Epithelial cell of esophagus (primary cell): ENCODE results near the gene G6PC3.

Experiments used
- DNase-seq: peaks from one replicate; pipeline ENCODE4 v3.0.0; 2010; ENCODE audit warnings: low read depth
- H3K4me3 ChIP-seq: 2 replicates; pipeline ENCODE4 v1.5.1; 2011; ENCODE audit warnings: mild to moderate bottlenecking, low read length, control low read depth
- CTCF ChIP-seq: IDR thresholded peaks from 2 replicates; pipeline ENCODE4 v1.5.1; 2011; ENCODE audit warnings: low read depth, mild to moderate bottlenecking, low read length, control low read depth, inconsistent platforms; ENCODE audit not compliant: insufficient read depth; ENCODE audit errors: missing control alignments

Gene G6PC3

GRCh38 chr17:44120851-44121605 lies 50.5 kb downstream of the G6PC3 start:
- no peak for DNase-seq
- H3K4me3 ChIP-seq, result no peak overlapping the region
- no peak for TF ChIP-seq CTCF

DNA sequence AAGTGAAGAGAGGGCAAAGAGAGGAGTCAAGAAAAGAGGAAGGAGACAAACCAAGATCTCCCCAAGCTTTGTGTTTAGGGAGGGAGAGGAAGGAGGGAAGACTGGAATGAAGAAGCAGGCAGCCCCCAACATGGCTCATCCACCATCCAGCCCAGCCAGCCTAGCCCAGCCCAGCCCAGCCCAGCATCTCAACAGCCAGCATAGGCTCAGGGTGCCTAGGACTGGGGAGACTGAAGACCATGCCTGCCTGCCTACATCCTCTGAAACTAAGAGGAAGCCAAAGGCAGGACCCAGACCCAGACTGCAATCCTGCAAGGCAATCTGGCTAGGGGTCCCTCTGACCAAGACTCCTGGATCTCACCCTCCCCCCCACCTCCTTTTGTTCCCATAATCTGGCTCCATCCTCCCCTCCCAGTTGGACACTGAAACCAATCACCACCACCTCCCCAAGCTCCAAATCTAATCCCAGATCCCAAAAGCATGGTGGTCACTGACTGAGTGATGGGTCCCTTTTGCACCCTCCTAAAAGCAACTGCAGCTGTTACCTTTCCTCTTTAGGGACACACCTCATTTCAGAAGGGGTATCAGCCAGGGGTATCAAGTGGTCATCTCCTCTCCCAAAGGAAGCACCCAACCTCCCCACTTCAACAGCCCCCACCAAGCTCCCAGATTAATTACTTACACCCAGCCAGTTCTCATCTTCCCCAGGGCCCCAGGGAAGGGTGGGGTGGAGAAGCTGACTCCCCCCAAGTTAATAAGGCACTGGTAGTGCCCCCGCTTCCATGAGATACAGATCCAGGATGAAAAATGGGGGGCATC lies 51.7 kb downstream of the G6PC3 start:
- DNase-seq, result no peak
- peak overlapping the region; percentile 88 for H3K4me3 ChIP-seq
- no peak for TF ChIP-seq CTCF

- no peak for DNase-seq
- peak overlapping the region; percentile 88 for H3K4me3 ChIP-seq
- no peak for TF ChIP-seq CTCF
These were observed 52.4 kb downstream of the G6PC3 start for GRCh38 chr17:44122816-44123355.

DNA sequence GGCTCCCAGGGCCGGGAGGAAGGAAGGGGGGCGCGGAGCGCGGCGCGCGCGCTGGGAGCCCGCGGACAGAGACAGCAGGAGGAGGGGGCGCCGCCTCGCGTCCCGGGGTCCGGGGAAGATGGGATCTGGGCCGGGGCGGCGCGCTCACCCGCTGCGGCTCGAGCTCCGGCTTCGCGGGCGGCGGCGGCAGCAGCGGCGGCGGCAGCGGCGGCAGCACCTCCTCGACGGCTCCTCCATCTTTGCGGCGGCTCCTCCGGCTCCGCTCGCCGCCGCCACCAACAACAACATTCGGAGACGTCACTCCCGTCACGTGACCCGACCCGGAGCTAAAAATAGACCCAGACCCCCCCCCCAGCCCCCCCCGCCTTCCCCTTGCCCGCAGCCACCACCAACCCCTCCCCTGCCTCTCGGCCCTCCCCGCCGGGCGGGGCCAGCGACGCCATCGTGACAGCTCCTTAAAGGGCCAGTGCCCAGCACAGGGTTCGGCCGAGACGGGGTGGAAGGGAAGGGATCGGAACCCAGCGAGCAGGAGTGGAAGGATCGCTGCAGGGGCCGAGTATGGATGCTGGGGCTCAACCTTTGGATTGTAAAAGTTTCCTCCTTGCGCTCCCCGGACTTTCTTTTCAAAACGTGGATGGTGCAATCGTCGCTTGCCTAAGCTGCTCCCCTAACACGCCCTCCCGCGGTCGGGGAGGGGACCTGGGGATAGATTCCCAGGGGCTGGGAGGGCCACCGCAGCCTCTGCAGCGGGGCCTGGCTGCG lies 53.0 kb downstream of the G6PC3 start, which contains the start of gene HDAC5:
Gene HDAC5, minus strand, starts transcription at position 286 of the 762 bp plus-strand sequence. CDS start 6,126 bp downstream, outside the sequence.
- peak; percentile 68 for TF ChIP-seq CTCF
- peak within 1 kb of the TSS; percentile 88 for H3K4me3 ChIP-seq
- DNase-seq, result peak; percentile 95

DNA sequence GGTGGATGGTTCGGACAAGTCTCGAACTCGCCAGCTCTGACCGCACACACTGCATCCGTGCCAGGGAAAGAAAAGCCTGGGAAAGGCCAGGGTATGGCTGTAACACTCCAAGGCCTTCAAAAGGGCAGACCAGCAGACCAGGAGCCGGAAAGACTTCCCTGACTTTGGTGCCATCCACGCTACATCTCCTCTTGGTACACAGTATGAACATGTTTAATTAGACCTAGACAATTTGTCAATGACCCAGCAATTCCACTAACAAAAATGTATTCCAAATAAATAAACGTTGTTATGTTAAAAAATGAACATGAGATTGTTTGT lies 53.5 kb downstream of the G6PC3 start:
- DNase-seq, result no peak
- peak overlapping the region; percentile 72 for H3K4me3 ChIP-seq
- no peak for TF ChIP-seq CTCF
